ENCODE measurements around the gene OR51B5.

DNA sequence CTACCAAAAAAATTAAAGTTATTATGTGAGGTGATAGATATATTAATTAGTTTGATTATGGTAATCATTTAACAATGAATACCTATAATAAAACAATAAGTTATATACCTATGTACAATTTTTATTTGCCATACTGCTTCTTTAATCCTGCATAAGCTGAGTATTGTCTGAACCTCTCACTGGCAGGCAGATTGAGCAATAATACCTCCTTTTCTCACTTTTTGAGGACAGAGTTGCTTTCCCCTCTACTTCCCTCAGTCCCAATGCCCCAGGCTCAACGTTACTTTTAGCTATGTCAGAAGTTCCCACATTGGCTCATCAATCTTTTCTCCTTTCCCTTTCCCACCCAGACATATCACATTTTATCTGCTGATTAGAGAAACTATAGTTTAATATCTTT is 6.2 kb upstream of the OR51B5 start:
- TF ChIP-seq, protein P1, sequence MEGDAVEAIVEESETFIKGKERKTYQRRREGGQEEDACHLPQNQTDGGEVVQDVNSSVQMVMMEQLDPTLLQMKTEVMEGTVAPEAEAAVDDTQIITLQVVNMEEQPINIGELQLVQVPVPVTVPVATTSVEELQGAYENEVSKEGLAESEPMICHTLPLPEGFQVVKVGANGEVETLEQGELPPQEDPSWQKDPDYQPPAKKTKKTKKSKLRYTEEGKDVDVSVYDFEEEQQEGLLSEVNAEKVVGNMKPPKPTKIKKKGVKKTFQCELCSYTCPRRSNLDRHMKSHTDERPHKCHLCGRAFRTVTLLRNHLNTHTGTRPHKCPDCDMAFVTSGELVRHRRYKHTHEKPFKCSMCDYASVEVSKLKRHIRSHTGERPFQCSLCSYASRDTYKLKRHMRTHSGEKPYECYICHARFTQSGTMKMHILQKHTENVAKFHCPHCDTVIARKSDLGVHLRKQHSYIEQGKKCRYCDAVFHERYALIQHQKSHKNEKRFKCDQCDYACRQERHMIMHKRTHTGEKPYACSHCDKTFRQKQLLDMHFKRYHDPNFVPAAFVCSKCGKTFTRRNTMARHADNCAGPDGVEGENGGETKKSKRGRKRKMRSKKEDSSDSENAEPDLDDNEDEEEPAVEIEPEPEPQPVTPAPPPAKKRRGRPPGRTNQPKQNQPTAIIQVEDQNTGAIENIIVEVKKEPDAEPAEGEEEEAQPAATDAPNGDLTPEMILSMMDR (conservative IDR thresholded peaks at IDR 0.05), result no peak
- no peak for TF ChIP-seq ZFX (IDR thresholded peaks at IDR 0.05)

All from C4-2B (cell line).